ENCODE data around the gene TUBB2A.

- TF ChIP-seq CTCF (IDR thresholded peaks at IDR 0.05) (no peak), EP300 (IDR thresholded peaks at IDR 0.05; ENCODE audit: borderline replicate concordance in 1 of 2, low read depth in 1 of 2, low read length in 1 of 2) (no peak), YY1 (IDR thresholded peaks at IDR 0.05; ENCODE audit: low read depth) (no peak), SMC3 (IDR thresholded peaks at IDR 0.05; ENCODE audit: low read depth, low read length) (no peak), USF1 (IDR thresholded peaks at IDR 0.05; ENCODE audit: borderline replicate concordance, low read depth) (no peak), POLR2AphosphoS5 (IDR thresholded peaks at IDR 0.05; ENCODE audit: low read depth, low read length) (no peak), USF2 (IDR thresholded peaks at IDR 0.05; ENCODE audit: borderline replicate concordance, low read depth, low read length) (no peak), JUND (IDR thresholded peaks at IDR 0.05) (peak; percentile 64), RAD21 (IDR thresholded peaks at IDR 0.05; ENCODE audit: low read length) (no peak), TAF1 (IDR thresholded peaks at IDR 0.05; ENCODE audit: borderline replicate concordance, low read depth, low read length) (no peak), MAX (IDR thresholded peaks at IDR 0.05; ENCODE audit: low read depth) (no peak)
Observed at GRCh38 chr6:3176562-3177355, 19.4 kb upstream of the TUBB2A start.

Measured in SK-N-SH (cell line).